ENCODE measurements around the gene ECEL1. TPM values are rescaled to one million over a fixed set of nuclear protein-coding genes. Genes with fewer than 3 reads are reported as not detected.

ECEL1 gene
- total and polyA plus RNA-seq, 9 of the 15 experiments (the other 6 are each of a cell fraction or from before 2014, with no cell fraction given): 0.09 TPM; not detected in 8

DNA sequence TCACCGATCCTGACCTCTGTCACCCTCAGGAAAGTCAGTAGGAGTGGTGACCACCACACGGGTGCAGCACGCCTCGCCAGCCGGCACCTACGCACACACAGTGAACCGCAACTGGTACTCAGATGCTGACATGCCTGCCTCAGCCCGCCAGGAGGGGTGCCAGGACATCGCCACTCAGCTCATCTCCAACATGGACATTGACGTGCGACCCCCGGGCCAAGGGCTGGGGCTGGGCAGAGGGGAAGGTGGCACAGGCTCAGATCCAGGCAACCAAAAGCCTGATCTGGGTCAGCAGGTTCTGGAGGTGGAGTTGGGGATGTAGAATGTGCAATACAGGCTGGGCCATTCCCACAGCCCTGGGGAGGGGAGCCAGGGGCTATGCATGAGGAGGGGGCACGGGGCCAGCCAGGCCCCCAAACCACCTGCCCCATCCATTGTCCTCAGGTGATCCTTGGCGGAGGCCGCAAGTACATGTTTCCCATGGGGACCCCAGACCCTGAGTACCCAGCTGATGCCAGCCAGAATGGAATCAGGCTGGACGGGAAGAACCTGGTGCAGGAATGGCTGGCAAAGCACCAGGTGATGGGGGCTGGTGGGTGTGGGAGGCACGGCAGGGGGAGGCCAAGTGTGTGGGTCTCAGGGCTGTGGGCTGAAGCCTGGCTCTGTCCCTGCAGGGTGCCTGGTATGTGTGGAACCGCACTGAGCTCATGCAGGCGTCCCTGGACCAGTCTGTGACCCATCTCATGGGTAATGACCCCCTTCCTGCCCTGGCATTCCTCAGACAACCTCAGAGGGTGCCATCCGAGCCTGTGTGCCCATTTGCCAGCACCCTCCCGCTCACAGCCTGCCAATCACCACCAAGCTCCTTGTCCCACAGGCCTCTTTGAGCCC, 30.3 kb downstream of the ECEL1 start:
- Histone ChIP-seq H3K9me1 (ENCODE audit: control insufficient read depth, insufficient read depth, low read length) (no peaks in the 10 kb centered on the region), H3K36me3 (ENCODE audit: control insufficient read depth, insufficient read depth, low read length) (no peaks in the 10 kb centered on the region), H4K20me1 (replicated peaks; ENCODE audit: control insufficient read depth, insufficient read depth, low read length) (no peaks in the 10 kb centered on the region), H3K4me3 (no peak overlapping the region), H3K27me3 (ENCODE audit: control insufficient read depth in 2 of 2, insufficient read depth in 2 of 2, low read length in 2 of 2) (peaks cover 0 to 48% of the 10 kb centered on the region in 2 experiments; a peak in 3 of 5 replicates), H3K9me3 (replicated peaks; ENCODE audit: control insufficient read depth, insufficient read depth, low read depth, low read length) (no peaks in the 10 kb centered on the region), H3K79me2 (ENCODE audit: control insufficient read depth, insufficient read depth, low read length) (no peaks in the 10 kb centered on the region), H2AFZ (ENCODE audit: low read depth, low read length) (no peak overlapping the region), H3K9ac (ENCODE audit: insufficient read depth in 1 of 2, low read depth in 2 of 2, low read length in 2 of 2) (no peak overlapping the region), H3K4me1 (replicated peaks in 1 of 2; ENCODE audit: control insufficient read depth in 2 of 2, insufficient read depth in 2 of 2, low read length in 2 of 2) (peaks cover 0 to 4% of the 10 kb centered on the region in 2 experiments; a peak in 2 of 5 replicates), H3K4me2 (ENCODE audit: insufficient read depth, low read length) (no peak overlapping the region), H3K27ac (ENCODE audit: extremely low read depth, low read depth, low read length) (no peak overlapping the region)
- intact Hi-C loops (cut with micrococcal nuclease): no loop called here
- no peak for DNase-seq (ENCODE audit: extremely low read depth in 1 of 4, low spot score in 3 of 4)
- FAIRE-seq: no peak
- in situ Hi-C loops (cut with MboI): no loop called here
- ChIA-PET CTCF (ENCODE audit: low intra/inter-chr PET ratio) (no interaction called here), POLR2A (no interaction called here)
- WGBS (ENCODE audit: insufficient coverage, low coverage, missing lambda C conversion rate): 5% methylated on average over 14 of the region's 21 CpGs
- ATAC-seq: no peak
- no TSS peak for BruUV-seq (replicated peaks)
- TF ChIP-seq CHAMP1 (IDR thresholded peaks at IDR 0.05) (no peak), RNF2 (IDR thresholded peaks at IDR 0.05) (no peak), TBL1XR1 (IDR thresholded peaks at IDR 0.05; ENCODE audit: low read length in 2 of 2) (no peak), ZNF175 (CRISPR knock-in tag; IDR thresholded peaks at IDR 0.05; ENCODE audit: low read depth) (no peak), ZNF583 (CRISPR knock-in tag; IDR thresholded peaks at IDR 0.05) (no peak), CHD2 (IDR thresholded peaks at IDR 0.05; ENCODE audit: low read depth, low read length) (no peak), MIER1 (IDR thresholded peaks at IDR 0.05; ENCODE audit: low read depth) (no peak), MYNN (IDR thresholded peaks at IDR 0.05) (no peak), MYNN (CRISPR knock-in tag; IDR thresholded peaks at IDR 0.05) (no peak)
- TF ChIP-seq, protein P1, sequence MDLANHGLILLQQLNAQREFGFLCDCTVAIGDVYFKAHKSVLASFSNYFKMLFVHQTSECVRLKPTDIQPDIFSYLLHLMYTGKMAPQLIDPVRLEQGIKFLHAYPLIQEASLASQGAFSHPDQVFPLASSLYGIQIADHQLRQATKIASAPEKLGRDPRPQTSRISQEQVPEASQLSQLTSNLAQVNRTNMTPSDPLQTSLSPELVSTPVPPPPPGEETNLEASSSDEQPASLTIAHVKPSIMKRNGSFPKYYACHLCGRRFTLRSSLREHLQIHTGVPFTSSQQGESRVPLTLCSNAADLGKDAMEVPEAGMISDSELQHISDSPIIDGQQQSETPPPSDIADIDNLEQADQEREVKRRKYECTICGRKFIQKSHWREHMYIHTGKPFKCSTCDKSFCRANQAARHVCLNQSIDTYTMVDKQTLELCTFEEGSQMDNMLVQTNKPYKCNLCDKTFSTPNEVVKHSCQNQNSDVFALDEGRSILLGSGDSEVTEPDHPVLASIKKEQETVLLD (IDR thresholded peaks at IDR 0.05): no peak
- TF ChIP-seq, protein P2, sequence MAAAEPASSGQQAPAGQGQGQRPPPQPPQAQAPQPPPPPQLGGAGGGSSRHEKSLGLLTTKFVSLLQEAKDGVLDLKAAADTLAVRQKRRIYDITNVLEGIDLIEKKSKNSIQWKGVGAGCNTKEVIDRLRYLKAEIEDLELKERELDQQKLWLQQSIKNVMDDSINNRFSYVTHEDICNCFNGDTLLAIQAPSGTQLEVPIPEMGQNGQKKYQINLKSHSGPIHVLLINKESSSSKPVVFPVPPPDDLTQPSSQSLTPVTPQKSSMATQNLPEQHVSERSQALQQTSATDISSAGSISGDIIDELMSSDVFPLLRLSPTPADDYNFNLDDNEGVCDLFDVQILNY (CRISPR knock-in tag; IDR thresholded peaks at IDR 0.05): no peak
